ENCODE results near the gene RILPL1.
"Not testable (repeated sequence)": the region's sequence is repeated elsewhere in the genome, so short reads cannot be mapped to it uniquely, and the experiment has no call there.

The RILPL1 gene

DNA sequence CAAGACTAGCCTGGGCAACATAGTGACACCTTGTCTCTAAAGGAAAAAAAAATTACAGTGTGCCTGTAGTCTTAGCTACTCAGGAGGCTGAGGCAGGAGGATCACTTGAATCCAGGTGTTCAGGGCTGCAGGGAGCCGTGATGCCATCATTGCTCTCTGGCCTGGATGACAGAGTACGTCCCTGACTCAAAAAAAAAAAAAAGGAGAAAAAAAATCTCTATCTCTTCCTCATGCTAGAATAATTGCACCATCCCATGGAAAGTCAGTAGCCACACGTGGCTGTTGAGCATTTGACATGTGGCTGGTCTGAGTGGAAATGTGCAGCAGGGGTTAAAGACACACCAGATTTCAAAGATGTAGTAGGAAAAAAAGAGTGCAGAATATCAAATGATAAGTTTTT, 3.8 kb downstream of the RILPL1 start:
- DNase-seq = no peak

DNA sequence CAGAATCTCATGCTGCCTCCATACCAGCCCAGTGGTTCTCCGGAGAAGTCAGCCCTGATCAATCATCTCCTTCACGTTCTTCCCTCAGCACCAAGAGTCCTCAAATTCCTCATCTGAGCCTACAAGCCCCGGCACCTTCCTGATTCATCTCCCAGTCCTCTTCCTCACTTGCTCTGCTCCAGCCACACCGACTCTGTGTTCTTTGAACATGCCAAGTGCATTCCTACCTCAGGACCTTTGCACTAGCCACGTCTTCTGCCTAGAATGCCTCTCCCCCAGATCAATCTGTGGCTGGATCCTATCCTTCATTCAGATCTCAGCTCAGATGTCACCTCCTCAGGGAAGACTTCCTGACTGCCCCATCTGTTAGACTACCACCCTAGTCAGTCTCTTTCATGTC, 4.7 kb downstream of the RILPL1 start:
- DNase-seq = no peak

DNA sequence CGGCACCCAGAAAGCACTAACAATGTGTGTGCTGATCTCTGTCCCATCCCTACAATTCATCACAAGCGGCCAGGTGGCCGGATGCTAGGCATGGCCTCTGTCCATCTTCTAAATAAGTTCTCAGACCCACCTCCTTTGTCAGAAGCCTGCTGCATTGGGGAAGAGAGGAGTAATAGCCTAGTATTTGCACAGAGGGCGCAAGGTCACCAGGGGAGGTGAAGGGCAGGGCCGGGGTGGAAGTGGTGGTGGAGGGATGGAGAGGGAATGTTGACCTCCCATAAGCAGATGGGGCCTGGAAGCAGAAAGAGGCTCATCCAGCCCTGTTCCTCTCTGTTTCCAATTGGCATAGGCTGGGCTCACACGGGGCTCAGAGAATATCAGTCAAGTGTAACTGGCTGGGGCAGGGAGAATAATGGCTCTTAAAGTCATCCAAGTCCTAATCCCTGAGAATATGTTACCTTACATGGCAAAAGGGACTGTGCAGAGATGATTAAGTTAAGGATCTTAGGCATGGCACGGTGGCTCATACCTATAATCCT, 6.9 kb downstream of the RILPL1 start:
- no peak for DNase-seq

DNA sequence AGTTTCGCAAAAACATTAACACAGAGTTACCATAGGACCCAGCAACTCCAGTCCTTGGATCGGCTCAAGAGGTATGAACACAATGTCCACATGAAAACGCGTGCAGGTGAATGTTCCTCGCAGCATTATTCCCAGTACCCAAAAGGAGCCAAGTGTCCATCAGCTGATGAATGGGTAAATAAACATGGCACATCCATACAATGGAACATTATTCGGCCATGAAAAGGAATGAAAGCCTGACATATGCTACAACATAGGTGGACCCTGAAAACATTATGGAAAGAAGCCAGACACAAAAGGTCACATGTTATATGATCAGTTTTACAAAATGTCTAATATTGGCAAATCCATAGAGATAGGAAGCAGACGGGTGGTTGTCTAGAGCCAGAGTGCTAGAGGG, 9.1 kb downstream of the RILPL1 start:
- no peak for DNase-seq

DNA sequence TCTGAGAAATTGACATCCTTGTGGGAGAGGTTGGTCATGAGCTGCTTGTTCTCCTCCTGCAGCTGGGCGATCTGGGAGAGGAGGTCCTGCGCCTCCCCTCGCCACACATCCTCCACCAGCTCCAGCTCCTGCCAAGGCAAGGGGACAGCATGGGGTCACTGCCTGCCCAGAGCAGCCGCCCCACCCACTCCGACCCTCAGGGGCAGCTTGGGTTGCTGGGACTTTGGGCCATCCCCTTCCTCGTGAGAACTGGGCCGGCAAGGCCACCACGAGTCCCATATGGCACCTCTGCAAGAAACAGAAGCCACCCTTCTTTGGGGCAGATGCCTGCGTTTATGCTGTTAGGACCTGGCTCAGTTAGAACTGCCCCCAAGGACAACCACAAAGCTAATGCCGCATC, 10.0 kb downstream of the RILPL1 start:
- DNase-seq = no peak

DNA sequence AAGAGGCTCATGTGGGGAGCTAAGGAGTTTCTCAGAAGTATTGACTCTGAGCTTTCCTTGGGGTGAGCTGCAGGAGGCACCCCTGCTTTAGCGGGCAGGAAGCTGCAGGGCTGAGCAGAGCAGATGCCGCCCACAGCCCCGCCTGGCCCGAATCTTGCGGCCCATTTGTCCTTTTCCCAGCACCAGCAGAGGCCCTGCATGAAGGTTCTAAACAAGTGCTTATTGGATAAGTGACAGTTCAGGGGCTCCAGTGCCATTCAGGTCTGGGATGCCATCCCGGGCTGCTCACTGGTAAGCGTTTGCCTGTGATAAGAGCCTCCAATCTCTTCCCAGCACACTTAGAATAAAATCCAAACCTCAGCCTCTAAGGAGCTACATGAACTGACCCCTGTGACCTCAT, 11.4 kb downstream of the RILPL1 start:
- no peak for DNase-seq

DNA sequence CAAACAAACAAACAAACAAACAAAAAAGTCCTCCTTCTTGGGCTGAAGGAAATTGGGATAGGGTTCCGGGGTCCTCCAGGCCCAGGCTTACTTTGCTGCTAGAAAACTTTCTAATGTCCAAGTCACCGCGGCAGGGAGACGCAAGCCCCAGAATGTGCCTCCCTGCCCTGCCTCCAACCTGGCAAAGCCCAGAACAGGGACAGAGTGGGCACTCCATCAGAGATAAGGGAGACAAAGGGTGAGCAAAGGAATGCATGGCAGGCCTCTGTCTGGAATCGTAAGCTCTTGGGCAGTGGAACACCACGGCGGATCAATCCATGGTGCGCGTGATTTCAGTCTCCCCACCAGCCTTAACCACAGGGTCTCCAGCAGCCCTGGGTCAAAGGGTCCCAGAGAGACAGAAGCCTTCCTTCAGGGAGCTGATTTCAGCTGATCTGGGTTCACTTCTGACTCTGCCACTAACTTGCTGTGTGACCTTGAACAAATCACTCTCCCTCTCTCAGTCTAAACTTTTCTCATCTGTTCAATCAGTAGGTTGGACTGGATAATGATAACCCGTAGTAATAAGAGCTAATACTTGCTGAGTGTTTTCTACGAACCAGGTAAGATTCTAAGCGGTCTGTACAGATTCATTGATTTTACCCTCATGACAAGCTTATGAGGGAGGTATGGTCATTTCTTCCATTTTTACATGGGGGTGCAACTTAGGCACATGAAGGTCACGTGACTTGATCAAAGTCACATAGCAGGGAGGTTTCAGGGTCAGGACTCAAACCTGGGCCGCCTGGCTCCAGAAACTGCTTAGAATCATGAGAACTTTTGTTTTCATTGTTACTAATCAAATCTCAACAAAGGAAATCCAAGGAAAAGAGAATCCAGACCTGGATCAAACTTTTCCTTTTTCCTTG, 12.7 kb downstream of the RILPL1 start:
- DNase-seq = no peak

DNA sequence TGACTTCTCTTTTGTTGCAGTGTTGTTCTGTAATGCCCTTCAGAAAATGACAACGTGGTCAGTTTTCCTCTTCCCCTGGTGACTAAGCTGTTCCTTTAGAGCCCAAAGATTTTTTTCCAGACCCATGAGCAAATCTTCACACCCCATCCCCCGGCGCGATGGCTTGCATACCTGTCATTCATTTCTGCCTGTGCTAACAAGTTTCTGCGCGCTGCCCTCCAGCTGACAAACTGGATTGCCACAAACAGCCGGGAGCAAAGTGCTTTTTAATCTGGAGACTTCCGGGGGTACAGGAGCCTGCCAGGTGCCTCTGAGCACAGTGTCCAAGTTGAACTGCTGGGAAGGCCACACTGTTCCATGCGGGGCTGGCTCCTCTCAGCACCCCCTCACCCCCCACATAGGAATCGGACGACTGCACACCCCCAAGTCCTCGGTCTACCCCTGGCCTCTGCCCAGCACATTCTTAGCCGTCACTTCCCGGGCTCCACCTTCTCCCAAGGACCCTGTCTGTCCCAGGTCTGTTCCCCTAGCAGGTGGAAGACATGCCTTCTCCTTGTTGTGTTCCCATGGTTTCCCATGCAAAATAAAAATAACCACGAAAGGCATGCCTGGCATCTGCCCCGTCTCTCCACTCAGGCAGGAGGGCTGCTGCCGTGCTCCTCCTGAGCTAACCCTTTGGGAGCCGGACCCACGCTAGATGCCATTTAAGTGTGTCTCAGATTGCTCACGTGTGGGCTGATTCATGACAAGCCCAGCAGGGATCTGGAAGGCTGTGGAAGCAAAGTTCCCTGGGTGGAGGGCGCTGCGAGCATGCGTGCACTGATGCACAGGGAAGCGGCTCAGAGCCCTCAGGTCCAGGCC, 14.1 kb downstream of the RILPL1 start:
- DNase-seq = peak; percentile 81

DNA sequence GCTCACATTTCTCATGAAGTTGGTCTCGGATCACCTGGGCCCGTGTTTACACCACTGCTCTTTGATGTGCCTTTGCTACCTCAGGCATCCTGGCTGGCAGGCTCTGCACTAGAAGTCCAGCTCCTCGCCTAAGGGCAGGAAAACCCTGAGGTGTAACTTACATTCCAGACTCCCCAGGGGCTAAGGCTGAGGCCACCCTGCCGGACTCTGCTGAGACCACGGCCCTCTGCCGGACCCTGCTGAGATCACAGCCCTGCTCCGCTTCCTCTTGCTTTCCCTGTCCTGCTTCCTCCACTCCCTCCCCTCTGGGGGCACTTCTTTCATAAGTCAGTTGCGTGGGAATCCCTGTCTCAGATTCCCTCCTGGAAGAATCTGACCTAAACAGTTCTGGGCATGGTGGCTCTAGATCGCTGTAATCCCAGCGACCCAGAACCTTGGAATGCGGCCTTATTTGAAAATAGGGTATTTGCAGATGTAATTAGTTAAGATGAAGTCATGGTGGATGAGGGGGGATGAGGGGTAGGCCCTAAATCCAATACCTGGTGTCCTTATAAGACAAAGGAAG, 17.2 kb downstream of the RILPL1 start:
- no peak for DNase-seq

DNA sequence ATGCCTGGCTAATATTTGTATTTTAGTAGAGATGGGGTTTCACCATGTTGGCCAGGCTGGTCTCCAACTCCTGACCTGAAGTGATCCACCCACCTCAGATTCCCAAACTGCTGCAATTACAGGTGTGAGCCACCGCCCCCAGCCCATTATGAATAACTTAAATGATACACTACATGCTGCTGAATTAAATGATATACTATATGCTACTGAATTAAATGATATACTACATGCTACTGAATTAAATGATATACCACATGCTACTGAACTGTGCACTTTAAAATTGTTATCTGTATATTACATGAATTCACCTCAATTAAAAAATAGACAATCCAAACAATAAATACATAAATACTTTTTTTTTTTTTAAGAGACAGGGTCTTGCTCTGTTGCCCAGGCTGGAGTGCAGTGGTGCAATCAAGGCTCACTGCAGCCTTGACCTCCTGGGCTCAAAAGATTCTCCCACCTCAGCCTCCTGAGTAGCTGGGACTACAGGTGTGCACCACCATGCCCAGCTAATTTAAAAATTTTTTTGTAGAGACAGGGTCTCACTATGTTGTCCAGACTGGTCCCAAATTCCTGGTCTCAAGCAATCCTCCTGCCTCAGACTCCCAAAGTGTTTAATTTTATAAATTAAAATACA, 18.8 kb downstream of the RILPL1 start:
- DNase-seq = not testable (repeated sequence)

DNA sequence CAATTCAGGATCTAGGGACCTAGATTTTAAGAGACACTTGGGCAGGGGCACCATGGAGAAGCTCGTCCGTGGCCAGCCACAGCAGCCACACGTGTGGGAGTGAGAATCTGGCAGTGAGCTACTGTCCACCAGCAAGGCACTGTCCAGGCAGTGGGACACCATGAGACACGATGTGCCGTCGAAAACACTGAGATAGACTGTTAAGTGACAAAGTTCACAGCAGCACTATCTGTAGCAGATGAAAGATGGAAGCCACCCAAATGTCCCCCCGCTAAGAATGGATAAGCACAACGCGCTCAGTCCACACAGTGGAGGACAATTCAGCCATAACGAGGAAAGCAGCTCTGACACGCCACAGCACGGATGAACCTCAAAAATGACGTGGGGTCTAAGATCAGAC, 19.7 kb downstream of the RILPL1 start:
- no peak for DNase-seq

DNA sequence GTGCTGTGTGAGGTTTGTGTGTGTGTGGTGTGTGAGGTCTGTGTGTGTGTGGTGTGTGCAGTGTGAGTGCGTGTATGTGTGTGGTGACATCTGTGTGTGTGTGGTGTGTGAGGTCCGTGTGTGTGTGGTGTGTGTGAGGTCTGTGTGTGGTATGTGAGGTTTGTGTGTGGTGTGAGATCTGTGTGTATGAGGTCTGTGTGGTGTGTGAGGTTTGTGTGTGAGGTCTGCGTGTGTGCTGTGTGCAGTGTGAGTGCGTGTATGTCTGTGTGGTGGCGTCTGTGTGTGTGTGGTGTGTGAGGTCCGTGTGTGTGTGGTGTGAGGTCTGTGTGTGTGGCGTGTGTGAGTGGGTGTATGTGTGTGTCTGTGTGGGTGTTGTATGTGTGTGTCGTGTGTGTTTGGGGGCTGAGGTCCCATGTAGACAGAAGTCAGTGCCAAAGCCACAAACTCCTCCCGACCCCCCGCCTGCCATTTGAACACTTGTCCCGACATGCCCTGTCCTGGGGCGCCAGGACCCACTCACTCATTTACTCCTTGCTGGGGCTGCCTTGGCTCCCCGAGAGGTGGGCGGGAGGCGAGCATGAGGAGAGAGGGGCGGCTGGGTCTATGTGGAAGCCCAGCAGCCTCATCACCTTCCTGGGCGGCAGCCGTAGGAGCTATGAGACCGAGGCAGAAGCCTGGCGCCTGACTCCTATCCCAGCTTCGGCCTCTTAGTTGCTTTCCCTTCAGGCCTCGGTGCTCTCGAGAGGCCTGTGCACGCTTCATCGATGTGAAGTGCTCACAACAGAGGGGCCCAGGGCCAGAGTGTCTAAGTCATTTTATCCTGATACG, 20.5 kb downstream of the RILPL1 start:
- no peak for DNase-seq

DNA sequence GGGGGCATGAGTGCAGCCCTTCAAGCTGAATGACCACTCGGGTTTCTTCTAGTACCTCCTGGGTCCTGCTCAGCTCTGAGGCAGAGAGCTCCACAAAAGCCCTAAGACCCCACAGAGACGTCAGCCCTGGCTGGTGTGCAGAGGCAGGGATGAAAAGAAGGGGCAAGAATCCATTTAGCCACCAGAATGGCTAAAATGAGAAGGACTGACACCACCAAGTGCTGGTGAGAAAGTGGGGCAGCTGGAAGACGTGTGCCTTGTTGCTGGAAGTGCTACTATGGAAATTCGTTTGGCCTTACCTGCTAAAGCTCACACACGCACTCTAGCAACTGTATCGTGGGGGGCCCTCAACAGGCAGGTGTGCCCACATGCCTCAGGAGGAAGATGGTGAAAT, 26.7 kb downstream of the RILPL1 start:
- no peak for DNase-seq

DNA sequence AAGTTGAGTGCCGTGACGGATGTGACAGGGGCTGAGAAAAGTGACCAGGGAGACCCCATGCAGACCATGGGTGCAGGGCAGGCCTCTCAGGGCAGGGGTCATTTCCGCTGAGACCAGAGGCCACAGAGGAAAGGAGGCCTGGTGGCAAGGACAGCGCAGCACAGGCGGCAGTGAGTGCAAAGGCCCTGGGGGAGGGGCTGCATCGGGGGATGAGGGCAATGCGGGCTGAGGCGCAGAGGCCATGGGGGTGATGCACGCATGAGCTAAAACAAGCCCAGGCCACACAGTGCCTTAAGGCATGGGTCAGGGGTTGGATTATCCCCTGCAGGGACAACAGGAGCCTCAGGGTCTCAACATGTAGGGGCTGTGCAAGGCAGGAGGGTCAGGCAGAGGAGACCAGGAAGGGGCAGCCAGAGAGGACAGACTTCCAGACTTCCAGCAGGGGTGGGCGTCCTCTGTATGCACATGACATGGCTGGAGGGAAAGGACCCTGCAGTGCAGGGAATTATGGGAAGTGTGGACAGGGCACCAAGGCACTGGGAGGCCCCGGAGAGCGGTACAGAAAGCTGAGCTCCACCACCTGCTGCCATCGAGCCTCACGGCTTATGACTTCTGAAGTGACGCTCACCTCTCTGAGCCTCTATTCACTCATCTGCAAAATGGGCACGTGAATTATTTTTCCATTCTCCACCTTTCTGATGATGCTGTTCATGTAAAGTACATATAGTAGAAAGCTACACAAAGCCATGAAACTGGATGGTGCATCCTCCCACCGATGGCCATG, 27.3 kb downstream of the RILPL1 start:
- no peak for DNase-seq

DNA sequence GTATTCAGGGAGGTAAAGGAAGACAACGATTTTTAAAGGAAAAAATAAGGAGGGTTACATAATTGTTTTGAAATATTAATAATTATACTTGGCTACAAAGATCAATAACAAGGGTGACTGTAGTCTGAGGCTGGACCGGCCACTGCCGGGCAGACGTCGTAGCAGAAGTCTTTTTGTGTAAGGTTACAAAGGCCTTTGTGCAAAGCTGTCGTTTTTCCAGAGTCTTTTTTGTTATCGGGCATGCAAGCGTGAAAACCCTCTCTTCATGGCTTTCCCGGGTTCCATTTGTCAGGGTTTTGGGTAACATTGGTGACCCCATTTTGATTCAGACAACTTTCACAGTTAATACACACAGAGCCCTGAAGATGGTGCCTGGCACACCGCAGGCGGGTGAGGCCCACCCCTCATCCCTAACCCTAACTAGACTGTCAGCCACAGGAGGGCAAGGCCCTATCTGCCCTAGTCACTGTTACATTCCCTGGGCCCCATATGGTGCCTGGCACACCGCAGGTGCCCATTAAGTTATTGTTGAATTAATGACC, 31.3 kb downstream of the RILPL1 start:
- DNase-seq = no peak

DNA sequence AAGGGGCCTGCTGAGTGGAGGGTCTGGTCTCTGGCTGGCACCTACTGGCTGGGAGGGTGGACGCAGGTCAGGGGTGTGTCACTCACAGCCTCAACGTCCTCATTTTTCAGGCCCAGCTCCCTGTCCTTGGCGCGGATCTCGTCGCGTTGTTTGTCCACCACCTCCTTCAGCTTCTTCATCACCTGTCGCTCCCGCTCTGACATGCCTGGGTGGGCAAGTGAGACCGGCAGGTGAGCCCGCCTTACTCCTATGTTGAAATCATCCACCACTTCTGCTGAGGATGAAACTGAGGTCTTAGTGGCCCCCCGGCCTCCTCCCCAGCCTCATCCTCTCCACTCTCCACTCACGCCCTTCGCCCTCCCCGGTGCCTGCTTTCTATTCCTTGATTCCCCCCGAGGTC, 34.2 kb downstream of the RILPL1 start:
- no peak for DNase-seq

DNA sequence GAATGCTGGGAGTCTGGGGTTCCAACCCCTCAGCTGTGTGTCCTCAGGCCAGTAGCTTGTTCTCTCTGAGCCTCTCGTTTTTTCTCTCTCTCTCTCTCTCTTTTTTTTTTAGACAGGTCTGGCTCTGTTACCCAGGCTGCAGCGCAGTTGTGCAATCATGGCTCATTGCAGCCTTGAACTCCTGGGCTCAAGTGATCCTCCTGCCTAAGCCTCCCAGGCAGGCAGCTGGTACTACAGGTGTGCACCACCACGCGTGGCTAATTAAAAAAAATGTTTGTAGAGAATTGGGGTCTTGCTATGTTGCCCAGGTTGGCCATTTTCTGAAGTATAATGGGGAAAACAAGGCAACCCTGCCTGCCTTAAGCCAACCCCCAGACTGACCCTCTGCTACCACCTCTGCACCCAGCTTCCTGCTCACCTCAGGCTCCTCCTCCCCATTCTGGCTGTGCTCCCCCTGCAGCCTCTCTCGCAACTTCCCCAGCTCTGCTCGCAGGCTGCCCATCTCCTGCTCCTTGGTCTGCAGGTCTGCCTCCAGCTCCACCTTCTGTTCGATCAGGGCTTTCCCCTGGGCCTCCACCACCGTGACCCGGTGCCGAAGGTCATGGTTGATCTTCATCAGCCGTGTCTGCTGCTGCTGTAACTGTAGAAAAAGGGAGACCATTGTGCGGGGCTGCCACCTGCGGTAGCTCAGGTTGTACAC, 35.2 kb downstream of the RILPL1 start:
- DNase-seq = no peak

DNA sequence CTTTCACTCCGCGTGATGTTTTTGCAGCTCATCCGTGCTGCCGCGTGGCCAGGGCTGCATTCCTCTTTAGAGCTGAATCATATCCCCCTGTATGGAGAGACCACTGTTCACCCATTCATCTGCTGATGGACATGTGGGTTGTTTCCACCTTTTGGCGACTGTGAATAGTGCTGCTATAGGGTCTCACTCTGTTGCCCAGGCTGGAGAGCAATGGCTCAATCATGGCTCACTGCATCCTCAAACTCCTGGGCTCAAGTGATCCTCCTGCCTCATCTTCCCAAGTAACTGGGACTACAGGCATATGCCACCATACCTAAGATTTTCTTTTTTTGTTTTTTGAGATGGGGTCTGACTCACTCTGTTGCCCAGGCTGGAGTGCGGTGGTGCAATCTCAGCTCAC, 36.5 kb downstream of the RILPL1 start:
- no peak for DNase-seq

DNA sequence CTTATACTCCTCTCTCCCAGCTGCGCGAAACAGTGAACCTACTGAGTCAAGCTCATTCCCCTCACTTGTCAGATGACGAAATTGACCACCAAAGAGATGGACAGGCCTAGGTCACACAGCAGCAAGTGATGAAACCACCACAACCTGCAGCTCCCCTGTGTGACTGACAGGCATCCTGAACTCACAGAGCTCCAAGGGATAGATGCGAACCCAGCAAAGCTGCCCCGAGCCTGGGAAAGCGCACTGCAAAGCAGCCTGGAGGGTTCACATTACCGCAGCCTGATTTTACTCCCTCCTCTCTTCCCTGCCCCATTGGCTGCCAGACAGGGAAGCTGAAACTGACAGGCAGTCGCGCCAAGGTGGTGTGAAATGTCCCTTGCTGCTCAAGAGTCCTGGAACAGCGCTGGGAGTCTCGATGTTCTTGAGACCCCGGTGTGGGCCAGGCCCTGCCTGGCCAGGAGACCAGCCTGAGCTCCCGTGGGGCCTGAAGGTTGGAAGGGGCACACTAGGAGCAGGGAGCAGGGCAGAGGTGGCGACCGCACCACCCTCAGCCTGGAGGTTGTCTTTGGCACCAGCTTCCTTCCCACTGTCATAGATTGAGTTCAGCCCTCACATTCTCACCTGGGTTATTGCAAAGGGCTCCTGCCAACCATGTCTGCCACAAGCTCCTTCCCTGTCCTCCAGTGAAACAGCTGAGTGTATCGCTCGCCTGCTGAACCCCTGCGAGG, 39.2 kb downstream of the RILPL1 start:
- no peak for DNase-seq

Data from NCI-H226 (cell line).